Upper lobe of left lung (tissue), 4 donors: ENCODE data around the gene ASCC3.

ENCODE experiments used
- POLR2A ChIP-seq, 4 donors: fragments of 450-650 bp; IDR thresholded peaks; one replicate each; pipeline ENCODE4 v1.5.1; 2016 to 2017; ENCODE audit warnings: antibody characterized with exemption in 4 of 4, mild to moderate bottlenecking in 2 of 4
- TF ChIP-seq, protein P1 (sequence below), 6 experiments: fragments of 450-650 bp in 4 of 6; fragments of 200-600 bp in 2 of 6; sonication (generic) in 2 of 6; IDR thresholded peaks; one replicate each; pipeline ENCODE4 v1.5.1; 2016 to 2019; ENCODE audit warnings: antibody characterized with exemption in 6 of 6

GRCh38 chr6:100469101-100469859, 411.8 kb downstream of the ASCC3 start:
- TF ChIP-seq, protein P1, sequence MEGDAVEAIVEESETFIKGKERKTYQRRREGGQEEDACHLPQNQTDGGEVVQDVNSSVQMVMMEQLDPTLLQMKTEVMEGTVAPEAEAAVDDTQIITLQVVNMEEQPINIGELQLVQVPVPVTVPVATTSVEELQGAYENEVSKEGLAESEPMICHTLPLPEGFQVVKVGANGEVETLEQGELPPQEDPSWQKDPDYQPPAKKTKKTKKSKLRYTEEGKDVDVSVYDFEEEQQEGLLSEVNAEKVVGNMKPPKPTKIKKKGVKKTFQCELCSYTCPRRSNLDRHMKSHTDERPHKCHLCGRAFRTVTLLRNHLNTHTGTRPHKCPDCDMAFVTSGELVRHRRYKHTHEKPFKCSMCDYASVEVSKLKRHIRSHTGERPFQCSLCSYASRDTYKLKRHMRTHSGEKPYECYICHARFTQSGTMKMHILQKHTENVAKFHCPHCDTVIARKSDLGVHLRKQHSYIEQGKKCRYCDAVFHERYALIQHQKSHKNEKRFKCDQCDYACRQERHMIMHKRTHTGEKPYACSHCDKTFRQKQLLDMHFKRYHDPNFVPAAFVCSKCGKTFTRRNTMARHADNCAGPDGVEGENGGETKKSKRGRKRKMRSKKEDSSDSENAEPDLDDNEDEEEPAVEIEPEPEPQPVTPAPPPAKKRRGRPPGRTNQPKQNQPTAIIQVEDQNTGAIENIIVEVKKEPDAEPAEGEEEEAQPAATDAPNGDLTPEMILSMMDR (IDR thresholded peaks at IDR 0.05) = no peak
- TF ChIP-seq POLR2A (IDR thresholded peaks at IDR 0.05) = no peak
